Putamen (tissue), 1 donor: ENCODE data around the gene BEX3.
A peak's percentile ranks its signal among the peaks of the same experiment; 100 is the strongest.
"Not testable (repeated sequence)": the region's sequence is repeated elsewhere in the genome, so short reads cannot be mapped to it uniquely, and the experiment has no call there.

Experiments used
- DNase-seq: peaks from one replicate; pipeline ENCODE4 v3.0.0-alpha.2; 2016; ENCODE audit warnings: low spot score

BEX3 gene

GRCh38 chrX:103376118-103376978 is at the start of gene BEX3:
Gene BEX3 (plus strand): TSS chrX:103376538. CDS start chrX:103377522, 984 bp downstream.
- DNase-seq: peak; percentile 53

- peak; percentile 80 for DNase-seq
Observed at GRCh38 chrX:103329991-103330390, 46.3 kb upstream of the BEX3 start, which contains the start of gene TCEAL7. Gene TCEAL7 (plus strand): TSS chrX:103330239. CDS start chrX:103331404, 1,165 bp downstream.

GRCh38 chrX:103330681-103331288 is 45.6 kb upstream of the BEX3 start:
- no peak for DNase-seq

GRCh38 chrX:103338663-103339062 is 37.7 kb upstream of the BEX3 start:
- DNase-seq: peak; percentile 58

- peak; percentile 28 for DNase-seq
Observed at GRCh38 chrX:103343105-103343504, 33.2 kb upstream of the BEX3 start.

GRCh38 chrX:103344606-103345005 is 31.7 kb upstream of the BEX3 start:
- no peak for DNase-seq

- DNase-seq: no peak
Observed at GRCh38 chrX:103347682-103348397, 28.5 kb upstream of the BEX3 start.

GRCh38 chrX:103356130-103356798 is 20.1 kb upstream of the BEX3 start, which contains the start of gene TCEAL9:
Gene TCEAL9 (plus strand): TSS chrX:103356506. CDS start chrX:103357685, 1,179 bp downstream.
- DNase-seq: peak; percentile 49

- peak; percentile 7 for DNase-seq
Observed at GRCh38 chrX:103356858-103357257, 19.5 kb upstream of the BEX3 start.

GRCh38 chrX:103357871-103358270 is 18.5 kb upstream of the BEX3 start:
- no peak for DNase-seq

- not testable (repeated sequence) for DNase-seq
Observed at GRCh38 chrX:103359605-103360004, 16.7 kb upstream of the BEX3 start.

GRCh38 chrX:103360092-103360491 is 16.2 kb upstream of the BEX3 start:
- no peak for DNase-seq

GRCh38 chrX:103360916-103361315 is 15.4 kb upstream of the BEX3 start:
- no peak for DNase-seq

- DNase-seq: no peak
Observed at GRCh38 chrX:103361798-103362197, 14.5 kb upstream of the BEX3 start.

GRCh38 chrX:103362474-103362873 is 13.9 kb upstream of the BEX3 start:
- no peak for DNase-seq

GRCh38 chrX:103363046-103363445 is 13.3 kb upstream of the BEX3 start:
- no peak for DNase-seq

- DNase-seq: no peak
Observed at GRCh38 chrX:103367502-103367901, 8.8 kb upstream of the BEX3 start.

GRCh38 chrX:103369479-103369878 is 6.9 kb upstream of the BEX3 start:
- DNase-seq: no peak

GRCh38 chrX:103372886-103373285 is 3.5 kb upstream of the BEX3 start:
- no peak for DNase-seq

- DNase-seq: no peak
Observed at GRCh38 chrX:103373581-103373980, 2.8 kb upstream of the BEX3 start.

- DNase-seq: peak; percentile 17
Observed at GRCh38 chrX:103376979-103377324, 614 bp downstream of the BEX3 start.

GRCh38 chrX:103378990-103379389 is 2.7 kb downstream of the BEX3 start:
- no peak for DNase-seq
